ES-I3 (cell line): ENCODE measurements around the gene AK5.
A peak's percentile ranks its signal among the peaks of the same experiment; 100 is the strongest.

Source experiments
- H3K36me3 ChIP-seq: 2 replicates; pipeline ENCODE4 v1.6.1; 2013; ENCODE audit warnings: mild to moderate bottlenecking, low read length, control low read depth, moderate library complexity; ENCODE audit not compliant: insufficient read depth
- H3K4me1 ChIP-seq: 2 replicates; pipeline ENCODE4 v1.6.1; 2013; ENCODE audit warnings: mild to moderate bottlenecking, control low read depth, low read length; ENCODE audit not compliant: insufficient read depth
- H3K9ac ChIP-seq: 2 replicates; pipeline ENCODE4 v1.6.1; 2013; ENCODE audit warnings: low read depth, mild to moderate bottlenecking, low read length, moderate library complexity
- H3K9me3 ChIP-seq: 2 replicates; pipeline ENCODE4 v1.6.1; 2013; ENCODE audit warnings: mild to moderate bottlenecking, low read length, moderate library complexity; ENCODE audit not compliant: control insufficient read depth, insufficient read depth

AK5 gene, protein sequence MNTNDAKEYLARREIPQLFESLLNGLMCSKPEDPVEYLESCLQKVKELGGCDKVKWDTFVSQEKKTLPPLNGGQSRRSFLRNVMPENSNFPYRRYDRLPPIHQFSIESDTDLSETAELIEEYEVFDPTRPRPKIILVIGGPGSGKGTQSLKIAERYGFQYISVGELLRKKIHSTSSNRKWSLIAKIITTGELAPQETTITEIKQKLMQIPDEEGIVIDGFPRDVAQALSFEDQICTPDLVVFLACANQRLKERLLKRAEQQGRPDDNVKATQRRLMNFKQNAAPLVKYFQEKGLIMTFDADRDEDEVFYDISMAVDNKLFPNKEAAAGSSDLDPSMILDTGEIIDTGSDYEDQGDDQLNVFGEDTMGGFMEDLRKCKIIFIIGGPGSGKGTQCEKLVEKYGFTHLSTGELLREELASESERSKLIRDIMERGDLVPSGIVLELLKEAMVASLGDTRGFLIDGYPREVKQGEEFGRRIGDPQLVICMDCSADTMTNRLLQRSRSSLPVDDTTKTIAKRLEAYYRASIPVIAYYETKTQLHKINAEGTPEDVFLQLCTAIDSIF

DNA sequence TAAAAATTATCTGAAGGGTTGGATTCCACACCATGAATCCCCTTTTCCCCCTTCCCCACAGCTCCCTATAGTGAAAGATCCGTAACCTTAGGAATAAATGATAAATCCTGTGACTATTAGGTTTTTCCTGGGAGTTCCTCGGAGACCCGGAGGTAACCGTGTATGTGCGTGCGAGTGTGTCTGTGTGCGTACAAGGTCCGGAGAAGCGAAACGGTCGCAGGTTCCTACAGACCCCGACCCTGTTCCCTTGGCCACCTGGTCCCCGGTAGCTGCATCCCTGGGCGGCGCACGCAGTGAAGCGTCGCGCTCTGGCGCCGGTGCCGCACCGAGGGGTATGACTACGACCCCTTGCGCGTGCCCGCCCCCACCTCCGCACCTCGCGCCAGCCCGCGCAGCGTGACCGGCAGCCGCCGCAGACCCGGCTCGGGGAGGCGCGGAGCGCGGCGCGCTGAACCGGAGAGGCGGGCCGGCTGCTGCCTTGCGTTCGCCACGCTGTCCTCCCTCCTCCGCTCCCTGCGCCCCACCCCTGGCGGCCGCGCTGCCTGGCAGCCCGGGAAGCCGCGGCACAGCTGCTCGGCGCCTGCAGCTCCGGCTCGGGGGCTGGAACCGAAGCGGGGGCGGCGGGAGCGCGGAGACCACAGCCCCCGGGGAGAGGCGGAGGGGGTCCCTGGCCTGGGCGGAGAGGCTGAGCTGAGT is at the start of gene AK5:
Gene AK5, plus strand, starts transcription at position 529 of the 696 bp plus-strand sequence. CDS start 295 bp downstream, outside the sequence.
- H3K4me1 ChIP-seq, result peaks cover 11% of the 10 kb centered on the region; the same call in 1 of the 2 replicates
- peak within 1 kb of the TSS; percentile 58 for H3K9ac ChIP-seq
- no peaks in the 10 kb centered on the region for H3K36me3 ChIP-seq
- no peaks in the 10 kb centered on the region for H3K9me3 ChIP-seq

- Histone ChIP-seq H3K4me1 (no peaks in the 10 kb centered on the region), H3K9me3 (0 out of 2 replicates have a peak, but pooled peaks cover 3% of the 10 kb centered on the region), H3K36me3 (no peaks in the 10 kb centered on the region), H3K9ac (no peak overlapping the region)
These were observed 49.0 kb upstream of the AK5 start for GRCh38 chr1:77232829-77233228.

DNA sequence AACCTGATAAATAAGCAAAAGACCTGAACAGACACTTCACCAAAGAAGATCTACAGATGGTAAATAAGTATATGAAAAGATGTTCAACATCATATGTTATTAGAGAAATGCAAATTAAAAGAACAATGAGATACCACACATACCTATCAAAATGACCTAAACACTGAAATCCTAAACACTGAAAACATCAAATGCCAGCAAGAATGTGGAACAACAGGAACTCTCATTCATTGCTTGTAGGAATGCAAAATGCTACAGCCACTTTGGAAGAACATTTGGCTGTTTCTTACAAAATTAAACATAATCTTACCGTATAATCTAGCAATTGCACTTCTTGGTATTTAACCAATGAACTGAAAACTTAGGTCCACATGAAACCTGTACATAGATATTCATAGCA is 47.7 kb upstream of the AK5 start:
- Histone ChIP-seq H3K36me3 (no peaks in the 10 kb centered on the region), H3K9me3 (0 out of 2 replicates have a peak, but pooled peaks cover 3% of the 10 kb centered on the region), H3K4me1 (no peaks in the 10 kb centered on the region), H3K9ac (no peak overlapping the region)

DNA sequence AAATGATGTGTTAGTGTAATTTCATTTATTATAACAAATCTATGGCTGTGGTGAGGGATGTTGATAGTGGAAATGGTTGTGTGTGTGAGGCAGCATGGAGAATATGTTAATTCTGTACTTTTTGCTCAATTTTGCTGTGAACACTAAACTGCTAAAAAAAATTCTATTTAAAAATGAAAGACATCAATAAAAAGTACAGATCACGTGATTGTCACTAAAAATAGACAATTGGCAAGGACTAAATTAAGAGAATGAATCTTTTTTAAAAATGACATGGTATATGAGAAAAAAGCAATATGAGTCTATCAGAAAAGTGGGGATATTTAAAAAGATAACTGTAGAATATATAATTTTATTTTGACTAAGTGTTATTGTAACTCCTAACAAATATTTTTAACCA is 46.9 kb upstream of the AK5 start:
- Histone ChIP-seq H3K9me3 (0 out of 2 replicates have a peak, but pooled peaks cover 3% of the 10 kb centered on the region), H3K36me3 (no peaks in the 10 kb centered on the region)

GRCh38 chr1:77238462-77238861 is 43.4 kb upstream of the AK5 start:
- Histone ChIP-seq H3K9ac (no peak overlapping the region), H3K36me3 (no peaks in the 10 kb centered on the region), H3K4me1 (no peaks in the 10 kb centered on the region), H3K9me3 (no peaks in the 10 kb centered on the region)

More for the DNA sequence above, 46.9 kb upstream of the AK5 start:
- Histone ChIP-seq H3K4me1 (no peaks in the 10 kb centered on the region), H3K9ac (no peak overlapping the region)

DNA sequence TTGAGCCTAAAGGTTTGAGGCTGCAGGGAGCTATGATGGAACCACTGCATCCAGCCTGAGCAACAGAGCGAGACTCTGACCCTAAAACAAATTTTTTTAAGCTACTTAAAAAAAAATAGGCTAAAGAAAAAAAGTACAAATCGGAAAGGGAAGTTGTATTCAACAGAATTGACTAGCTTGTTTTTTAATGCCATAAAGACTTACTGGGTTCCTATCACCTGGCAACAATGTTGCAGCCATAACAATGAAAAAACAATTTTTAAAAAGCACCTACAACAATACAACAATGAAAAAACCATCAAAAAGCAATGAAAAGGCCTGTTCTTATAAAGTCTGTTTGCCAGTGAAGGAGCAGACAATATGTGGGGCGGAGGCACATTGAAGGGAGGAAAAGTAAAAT is 42.5 kb upstream of the AK5 start:
- Histone ChIP-seq H3K9me3 (no peaks in the 10 kb centered on the region), H3K9ac (no peak overlapping the region), H3K4me1 (no peaks in the 10 kb centered on the region)

DNA sequence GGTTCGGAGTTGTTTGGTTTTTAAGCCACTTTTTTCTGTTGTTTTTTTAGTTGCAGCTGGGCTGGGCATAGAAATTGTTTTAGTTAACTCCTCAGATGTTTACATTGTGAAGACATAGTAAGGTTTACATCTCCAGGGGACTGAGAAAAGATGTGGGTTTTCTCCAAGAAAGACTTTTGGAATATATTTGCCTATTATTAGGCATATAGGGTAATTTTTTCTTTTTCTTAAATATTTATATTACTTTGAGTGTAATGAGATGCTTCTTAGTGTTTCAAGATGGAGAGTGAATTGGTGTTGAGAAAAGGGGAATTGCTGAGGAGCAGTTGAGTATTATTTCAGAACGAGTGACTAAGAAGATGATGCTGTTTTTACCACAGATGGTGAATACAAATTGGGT is 36.0 kb upstream of the AK5 start:
- Histone ChIP-seq H3K36me3 (no peaks in the 10 kb centered on the region), H3K9me3 (peaks cover 5% of the 10 kb centered on the region), H3K4me1 (no peaks in the 10 kb centered on the region), H3K9ac (no peak overlapping the region)

More for the DNA sequence above, 42.5 kb upstream of the AK5 start:
- no peaks in the 10 kb centered on the region for H3K36me3 ChIP-seq

- Histone ChIP-seq H3K4me1 (no peaks in the 10 kb centered on the region), H3K36me3 (no peaks in the 10 kb centered on the region), H3K9ac (no peak overlapping the region), H3K9me3 (peaks cover 5% of the 10 kb centered on the region)
These were observed 31.7 kb upstream of the AK5 start for GRCh38 chr1:77250126-77250525.

DNA sequence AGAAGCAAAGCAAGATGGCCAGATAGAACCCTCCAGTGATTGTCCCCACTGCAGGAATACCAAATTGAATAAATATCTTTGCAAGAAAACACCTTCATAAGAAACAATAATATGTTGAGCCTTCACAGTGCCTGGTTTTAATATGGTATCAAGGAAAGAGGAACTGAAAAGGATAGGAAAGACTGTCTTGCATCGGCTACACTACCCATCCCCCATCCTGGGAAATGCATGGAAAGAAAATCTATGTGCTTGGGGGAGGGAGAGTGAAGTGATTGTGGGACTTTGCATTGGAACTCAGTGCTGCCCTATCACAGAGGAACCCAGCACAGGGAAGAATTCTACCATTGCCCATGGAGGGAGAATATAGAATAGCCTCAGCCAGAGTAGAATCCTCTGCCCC is 28.6 kb upstream of the AK5 start:
- no peaks in the 10 kb centered on the region for H3K4me1 ChIP-seq
- H3K9me3 ChIP-seq, result peaks cover 5% of the 10 kb centered on the region
- no peaks in the 10 kb centered on the region for H3K36me3 ChIP-seq
- no peak overlapping the region for H3K9ac ChIP-seq

DNA sequence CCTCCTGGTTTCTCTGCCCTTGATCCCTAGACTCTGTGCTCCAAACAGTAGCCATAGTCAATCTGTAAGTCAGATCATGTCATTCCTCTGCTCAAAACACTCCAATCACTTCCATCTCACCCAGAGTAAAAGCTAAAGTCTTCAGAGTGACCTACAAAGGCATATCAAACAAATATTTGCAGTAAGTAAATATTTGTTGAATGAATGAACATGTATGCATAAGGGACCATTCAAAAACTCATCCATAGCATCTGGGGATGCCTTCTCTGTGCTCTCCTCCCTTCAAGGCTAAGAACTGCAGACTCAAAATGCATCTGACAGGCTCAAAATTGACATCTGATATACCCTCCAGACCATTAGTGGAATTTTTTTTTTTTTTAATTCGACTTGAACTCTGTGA is 18.1 kb upstream of the AK5 start:
- H3K36me3 ChIP-seq, result no peaks in the 10 kb centered on the region
- H3K9me3 ChIP-seq, result no peaks in the 10 kb centered on the region
- H3K4me1 ChIP-seq, result no peaks in the 10 kb centered on the region
- no peak overlapping the region for H3K9ac ChIP-seq

- Histone ChIP-seq H3K4me1 (no peaks in the 10 kb centered on the region), H3K9ac (no peak overlapping the region), H3K9me3 (no peaks in the 10 kb centered on the region), H3K36me3 (no peaks in the 10 kb centered on the region)
These were observed 16.6 kb upstream of the AK5 start for GRCh38 chr1:77265180-77265579.

DNA sequence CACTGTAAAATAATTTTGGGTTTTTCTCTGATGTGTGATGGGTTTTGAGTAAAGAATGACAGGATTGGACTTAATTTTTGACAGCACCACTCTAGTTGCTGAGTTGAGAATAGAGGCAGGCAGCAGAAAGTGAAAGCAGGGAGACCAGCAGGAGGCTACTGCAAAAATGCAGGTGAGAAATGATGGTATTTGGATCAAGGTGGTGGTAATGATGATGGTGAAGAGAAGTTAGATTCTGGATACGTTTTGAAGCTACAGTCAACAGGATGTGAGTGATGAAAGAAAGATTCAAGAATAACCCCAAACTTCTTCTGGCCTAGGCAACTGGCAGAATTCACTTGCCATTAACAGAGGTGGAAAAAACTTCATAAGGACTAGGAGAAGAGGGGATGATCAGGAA is 14.8 kb upstream of the AK5 start:
- H3K9me3 ChIP-seq, result no peaks in the 10 kb centered on the region
- H3K36me3 ChIP-seq, result no peaks in the 10 kb centered on the region
- H3K4me1 ChIP-seq, result no peaks in the 10 kb centered on the region
- no peak overlapping the region for H3K9ac ChIP-seq

DNA sequence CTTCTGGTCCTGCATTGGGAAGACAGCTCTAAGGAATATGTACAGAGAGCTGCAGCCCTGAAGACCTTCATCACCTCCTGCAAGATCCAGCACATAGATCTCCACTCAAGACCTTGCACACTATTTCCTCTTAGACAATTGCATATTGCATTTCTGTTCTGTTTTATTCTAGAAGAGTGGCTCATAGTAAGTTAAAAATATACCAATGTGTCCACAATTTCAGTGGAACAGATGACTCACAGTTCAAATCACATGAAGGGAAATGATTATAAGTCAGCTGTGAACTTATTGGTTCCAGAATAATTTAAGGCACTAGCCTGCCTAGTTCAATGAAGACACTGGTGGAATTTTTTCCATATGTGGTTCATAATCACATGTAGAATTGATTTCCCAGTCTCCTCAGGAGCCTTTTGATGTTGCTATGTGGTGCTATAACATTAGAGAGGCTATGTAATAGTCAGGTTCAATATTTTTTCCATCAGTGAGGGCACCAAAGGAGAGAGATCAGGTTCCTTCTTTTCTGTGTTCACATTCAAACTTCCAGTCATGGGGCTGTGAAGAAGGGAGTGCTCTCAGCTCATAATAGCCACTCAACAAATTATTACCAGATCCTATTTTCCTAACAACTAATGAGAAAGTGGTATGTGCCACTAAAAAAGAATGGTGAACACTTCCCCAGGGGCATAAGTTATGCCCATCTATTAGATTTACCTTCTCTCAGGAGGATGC is 9.8 kb upstream of the AK5 start:
- no peaks in the 10 kb centered on the region for H3K4me1 ChIP-seq
- H3K36me3 ChIP-seq, result no peaks in the 10 kb centered on the region
- no peaks in the 10 kb centered on the region for H3K9me3 ChIP-seq
- no peak overlapping the region for H3K9ac ChIP-seq

DNA sequence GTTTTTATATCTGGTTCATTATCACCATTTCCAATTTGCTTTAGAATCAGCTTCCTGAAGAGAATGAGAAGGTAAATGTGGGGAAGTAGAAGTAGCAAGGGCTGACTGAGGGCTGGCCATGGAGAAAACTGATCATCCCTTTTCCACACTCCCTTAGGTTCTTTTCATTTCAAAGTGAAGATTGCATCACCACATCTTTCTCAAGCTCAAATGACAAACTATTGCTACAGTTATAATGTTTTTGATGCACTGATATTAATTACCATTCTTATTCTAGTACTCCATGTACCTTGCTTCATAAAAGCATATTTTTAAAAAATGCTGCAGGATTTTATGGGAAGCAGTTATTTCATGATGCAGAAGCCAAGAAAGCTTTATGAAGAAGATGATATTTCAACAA is 7.9 kb upstream of the AK5 start:
- Histone ChIP-seq H3K36me3 (no peaks in the 10 kb centered on the region), H3K9me3 (no peaks in the 10 kb centered on the region), H3K4me1 (no peaks in the 10 kb centered on the region), H3K9ac (no peak overlapping the region)
